GM21526 (cell line): ENCODE data around the gene IL6.
"Not testable (repeated sequence)": the region's sequence is repeated elsewhere in the genome, so short reads cannot be mapped to it uniquely, and the experiment has no call there.

Source experiments
- ATAC-seq: cut with Tn5 transposase; IDR thresholded peaks from one replicate; pipeline ENCODE4 v1.9.1; 2021; ENCODE audit warnings: moderate library complexity; ENCODE audit not compliant: unreplicated experiment, low FRiP score

Gene IL6

GRCh38 chr7:22726907-22727713 is at the start of gene IL6:
IL6 (plus strand) TSS chr7:22727200; CDS start chr7:22727263, 63 bp downstream.
- no peak for ATAC-seq

- ATAC-seq = not testable (repeated sequence)
Observed at GRCh38 chr7:22677263-22677662, 49.7 kb upstream of the IL6 start.

GRCh38 chr7:22677680-22678079 is 49.3 kb upstream of the IL6 start:
- ATAC-seq = no peak

- no peak for ATAC-seq
Observed at GRCh38 chr7:22680482-22680911, 46.5 kb upstream of the IL6 start.

GRCh38 chr7:22681312-22681711 is 45.7 kb upstream of the IL6 start:
- no peak for ATAC-seq

- no peak for ATAC-seq
Observed at GRCh38 chr7:22681852-22682657, 44.9 kb upstream of the IL6 start.

GRCh38 chr7:22683379-22683778 is 43.6 kb upstream of the IL6 start:
- ATAC-seq = no peak

- ATAC-seq = no peak
Observed at GRCh38 chr7:22686620-22687019, 40.4 kb upstream of the IL6 start.

- no peak for ATAC-seq
Observed at GRCh38 chr7:22688084-22688483, 38.9 kb upstream of the IL6 start.

- ATAC-seq = not testable (repeated sequence)
Observed at GRCh38 chr7:22688934-22689333, 38.1 kb upstream of the IL6 start.

- no peak for ATAC-seq
Observed at GRCh38 chr7:22694597-22695207, 32.3 kb upstream of the IL6 start.

GRCh38 chr7:22695476-22696132 is 31.4 kb upstream of the IL6 start:
- ATAC-seq = no peak

GRCh38 chr7:22696541-22697228 is 30.3 kb upstream of the IL6 start:
- no peak for ATAC-seq

- ATAC-seq = no peak
Observed at GRCh38 chr7:22697322-22697859, 29.6 kb upstream of the IL6 start.

- ATAC-seq = peak; percentile 64
Observed at GRCh38 chr7:22697876-22698606, 29.0 kb upstream of the IL6 start.

GRCh38 chr7:22698767-22699166 is 28.2 kb upstream of the IL6 start:
- no peak for ATAC-seq

- ATAC-seq = no peak
Observed at GRCh38 chr7:22700559-22701002, 26.4 kb upstream of the IL6 start.

GRCh38 chr7:22702516-22702915 is 24.5 kb upstream of the IL6 start:
- ATAC-seq = no peak
